GM12864 (cell line): ENCODE results near the gene TMEM220.

Experiments used
- DNase-seq: peaks from one replicate; pipeline ENCODE4 v3.0.0-alpha.2; 2011; ENCODE audit warnings: low read depth
- H3K4me3 ChIP-seq: 2 replicates; pipeline ENCODE4 v1.5.1; 2011; ENCODE audit warnings: mild to moderate bottlenecking, low read depth, low read length, control low read depth
- TF ChIP-seq, protein P1 (sequence below): IDR thresholded peaks from 2 replicates; pipeline ENCODE4 v1.5.1; 2011; ENCODE audit warnings: low read depth, mild to moderate bottlenecking, moderate library complexity, low read length, control low read depth, inconsistent platforms; ENCODE audit errors: missing control alignments

Gene TMEM220

DNA sequence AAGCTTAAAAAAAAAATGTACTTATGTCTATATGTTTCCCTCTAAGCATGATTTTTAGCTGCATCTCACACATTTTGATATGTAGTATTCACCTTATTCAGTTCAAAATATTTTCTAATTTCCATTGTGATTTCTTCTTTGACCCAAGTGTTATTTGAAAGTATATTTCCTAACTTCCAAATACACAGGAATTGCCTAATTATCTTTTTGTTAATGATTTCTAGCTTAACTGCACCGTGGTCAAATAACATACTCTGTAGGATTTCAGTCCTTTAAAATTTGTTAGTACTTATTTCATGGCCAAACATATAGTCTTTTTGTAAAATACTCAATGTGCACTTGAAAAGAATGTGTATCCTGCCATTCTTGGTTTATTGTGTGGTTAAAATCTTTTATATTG is 11.3 kb downstream of the TMEM220 start:
- TF ChIP-seq, protein P1, sequence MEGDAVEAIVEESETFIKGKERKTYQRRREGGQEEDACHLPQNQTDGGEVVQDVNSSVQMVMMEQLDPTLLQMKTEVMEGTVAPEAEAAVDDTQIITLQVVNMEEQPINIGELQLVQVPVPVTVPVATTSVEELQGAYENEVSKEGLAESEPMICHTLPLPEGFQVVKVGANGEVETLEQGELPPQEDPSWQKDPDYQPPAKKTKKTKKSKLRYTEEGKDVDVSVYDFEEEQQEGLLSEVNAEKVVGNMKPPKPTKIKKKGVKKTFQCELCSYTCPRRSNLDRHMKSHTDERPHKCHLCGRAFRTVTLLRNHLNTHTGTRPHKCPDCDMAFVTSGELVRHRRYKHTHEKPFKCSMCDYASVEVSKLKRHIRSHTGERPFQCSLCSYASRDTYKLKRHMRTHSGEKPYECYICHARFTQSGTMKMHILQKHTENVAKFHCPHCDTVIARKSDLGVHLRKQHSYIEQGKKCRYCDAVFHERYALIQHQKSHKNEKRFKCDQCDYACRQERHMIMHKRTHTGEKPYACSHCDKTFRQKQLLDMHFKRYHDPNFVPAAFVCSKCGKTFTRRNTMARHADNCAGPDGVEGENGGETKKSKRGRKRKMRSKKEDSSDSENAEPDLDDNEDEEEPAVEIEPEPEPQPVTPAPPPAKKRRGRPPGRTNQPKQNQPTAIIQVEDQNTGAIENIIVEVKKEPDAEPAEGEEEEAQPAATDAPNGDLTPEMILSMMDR = no peak
- no peak for DNase-seq
- no peak overlapping the region for H3K4me3 ChIP-seq

DNA sequence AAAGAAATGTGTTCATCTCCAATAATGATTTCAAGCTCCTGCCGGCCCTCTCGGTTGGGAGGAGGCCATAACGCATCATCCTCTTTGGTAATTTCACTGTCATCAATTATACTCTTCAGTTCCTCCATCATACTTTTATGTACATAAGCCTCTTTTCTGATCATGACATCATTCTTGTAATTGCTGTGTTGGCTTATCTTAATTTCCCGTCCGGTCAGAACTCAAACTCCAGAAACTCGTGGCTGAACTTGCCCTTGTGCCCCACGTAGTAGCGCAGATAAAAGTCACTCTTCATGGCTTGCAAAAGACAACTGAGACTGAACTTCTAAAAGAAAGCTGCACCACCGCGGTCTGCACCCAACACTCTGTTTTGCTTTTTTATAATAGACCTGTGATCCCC is 13.6 kb downstream of the TMEM220 start:
- no peak for DNase-seq
- TF ChIP-seq, protein P1 = no peak
- no peak overlapping the region for H3K4me3 ChIP-seq

DNA sequence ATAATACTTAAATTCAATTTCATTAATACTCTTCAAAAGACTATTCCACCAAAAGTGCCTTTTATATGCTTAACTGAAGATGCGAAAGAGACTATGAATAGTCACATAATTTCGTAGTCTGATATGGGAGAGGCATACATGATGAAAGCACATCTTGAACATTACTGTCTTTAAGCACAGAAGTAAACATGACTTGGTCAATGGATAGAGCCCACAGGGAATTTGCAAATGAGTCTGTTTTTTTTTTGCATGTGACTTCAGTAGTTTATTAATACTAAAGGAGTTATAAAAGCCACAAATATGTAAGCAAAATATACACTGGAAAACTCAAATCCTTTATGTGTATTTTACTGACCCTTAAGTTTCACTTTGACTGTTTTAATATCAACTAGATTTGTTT is 16.5 kb downstream of the TMEM220 start:
- TF ChIP-seq, protein P1 = no peak

DNA sequence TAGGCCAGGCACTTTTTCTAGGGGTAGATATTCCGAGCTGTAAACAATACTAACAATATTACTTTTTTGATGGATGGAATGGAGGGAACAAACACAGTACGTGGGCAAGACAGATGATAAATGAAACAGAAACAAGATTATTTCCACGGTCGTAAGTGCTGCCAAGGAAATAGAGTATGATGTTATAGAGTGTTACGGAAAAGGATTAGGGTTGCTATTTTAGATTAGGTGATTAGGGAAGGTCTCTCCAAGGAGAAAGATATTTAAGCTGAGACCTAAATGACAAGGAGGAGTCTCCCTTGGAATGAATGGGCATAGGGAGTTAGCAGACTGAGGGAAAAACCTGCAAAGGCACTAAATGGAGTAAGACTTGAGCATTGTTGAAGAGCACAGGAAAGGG is 24.1 kb downstream of the TMEM220 start:
- H3K4me3 ChIP-seq = no peak overlapping the region
- no peak for DNase-seq
- TF ChIP-seq, protein P1 = no peak

More for the DNA sequence above, 16.5 kb downstream of the TMEM220 start:
- DNase-seq = no peak
- no peak overlapping the region for H3K4me3 ChIP-seq

DNA sequence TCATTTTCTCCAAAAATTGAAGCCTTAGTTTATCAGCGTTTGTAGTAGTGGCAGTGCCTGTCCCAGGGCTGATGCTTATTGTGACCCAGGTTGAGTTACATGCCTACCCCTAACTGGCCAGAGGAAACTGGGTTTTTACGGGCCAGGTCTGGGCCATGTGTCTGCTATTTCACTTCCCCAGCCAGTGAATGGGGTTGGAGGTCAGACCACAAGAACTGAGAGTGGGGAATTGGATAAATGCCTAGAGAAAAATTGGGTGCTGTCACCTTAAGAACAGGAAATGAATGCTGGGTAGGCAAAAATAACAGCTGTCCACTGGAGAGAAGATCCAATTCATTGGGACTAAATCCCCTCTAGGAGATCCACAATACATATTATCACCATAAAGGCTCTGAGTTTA is 27.2 kb downstream of the TMEM220 start:
- no peak for DNase-seq
- H3K4me3 ChIP-seq = no peak overlapping the region
- TF ChIP-seq, protein P1 = no peak

DNA sequence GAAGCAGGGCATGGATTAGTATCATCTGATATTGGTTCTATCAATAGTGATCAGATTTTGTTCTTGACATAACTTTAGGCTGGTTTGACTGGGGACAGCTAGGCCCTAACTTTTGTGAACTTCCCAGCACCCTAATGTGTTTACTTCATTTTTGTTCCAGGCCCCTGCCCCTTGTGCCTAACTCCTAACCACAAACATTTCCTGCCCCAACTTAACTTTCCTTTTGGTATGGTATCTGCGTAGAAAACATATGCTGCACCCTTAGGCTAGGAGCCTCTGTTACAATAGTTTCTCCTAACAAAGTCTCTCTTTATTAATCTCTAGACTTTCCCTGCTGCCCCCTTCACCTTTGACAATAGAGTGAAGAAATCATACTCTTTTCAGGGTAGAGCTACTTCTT is 30.0 kb downstream of the TMEM220 start:
- DNase-seq = no peak
- H3K4me3 ChIP-seq = no peak overlapping the region
- TF ChIP-seq, protein P1 = no peak

DNA sequence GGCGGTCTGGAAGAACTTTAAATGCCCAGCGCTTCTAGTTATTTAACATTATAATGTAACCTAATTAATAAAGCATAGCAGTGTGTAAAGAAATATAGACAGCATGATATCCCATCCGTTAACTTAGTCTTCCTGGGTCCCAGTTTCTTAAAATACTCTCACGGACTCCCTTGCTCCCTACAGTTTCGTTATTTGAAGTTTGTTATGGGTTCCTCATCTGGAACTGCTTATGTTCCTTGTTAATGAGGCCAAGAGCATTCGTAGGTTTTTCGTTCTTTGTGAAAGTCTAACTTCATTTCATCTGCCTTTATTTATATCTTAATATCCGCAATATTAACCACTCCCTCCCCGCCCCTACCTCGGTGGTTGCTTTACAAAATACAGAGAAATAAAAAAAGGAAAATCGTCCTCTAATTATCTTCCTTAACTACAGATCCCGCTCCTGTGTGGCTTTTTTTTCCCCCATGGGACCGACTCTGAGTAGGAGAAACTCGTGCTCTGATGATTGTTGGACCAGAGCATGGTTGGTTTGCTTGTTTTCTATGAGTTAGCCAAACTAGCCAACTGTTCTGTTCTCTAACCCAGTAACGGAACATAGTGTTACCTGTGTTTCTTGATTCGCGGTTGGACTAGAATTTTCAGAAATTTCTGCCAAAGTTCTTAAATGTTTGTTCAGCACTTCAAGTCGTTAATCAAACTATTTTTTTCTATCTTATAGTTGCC is 31.6 kb downstream of the TMEM220 start:
- peak overlapping the region; percentile 91 for H3K4me3 ChIP-seq
- TF ChIP-seq, protein P1 = no peak
- DNase-seq = no peak
